Activated CD4-positive, alpha-beta T cell treated with anti-CD3 and anti-CD28 coated beads for 4 hours (primary cell): ENCODE data around the gene HM13.
A peak's percentile ranks its signal among the peaks of the same experiment; 100 is the strongest.
"Not testable (repeated sequence)": the region's sequence is repeated elsewhere in the genome, so short reads cannot be mapped to it uniquely, and the experiment has no call there.

Source experiments
- DNase-seq, 2 donors: peaks; one replicate each; pipeline ENCODE4 v3.0.0-alpha.2; 2020

HM13 gene, protein sequence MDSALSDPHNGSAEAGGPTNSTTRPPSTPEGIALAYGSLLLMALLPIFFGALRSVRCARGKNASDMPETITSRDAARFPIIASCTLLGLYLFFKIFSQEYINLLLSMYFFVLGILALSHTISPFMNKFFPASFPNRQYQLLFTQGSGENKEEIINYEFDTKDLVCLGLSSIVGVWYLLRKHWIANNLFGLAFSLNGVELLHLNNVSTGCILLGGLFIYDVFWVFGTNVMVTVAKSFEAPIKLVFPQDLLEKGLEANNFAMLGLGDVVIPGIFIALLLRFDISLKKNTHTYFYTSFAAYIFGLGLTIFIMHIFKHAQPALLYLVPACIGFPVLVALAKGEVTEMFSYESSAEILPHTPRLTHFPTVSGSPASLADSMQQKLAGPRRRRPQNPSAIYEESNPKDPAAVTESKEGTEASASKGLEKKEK

GRCh38 chr20:31514154-31515071 is at the start of gene HM13:
TSS of gene HM13 (plus strand) at chr20:31514442. CDS start at chr20:31514552, 110 bp downstream.
- DNase-seq, result peak; percentile 87

- not testable (repeated sequence) for DNase-seq
Observed at GRCh38 chr20:31470946-31471345, 43.3 kb upstream of the HM13 start.

DNA sequence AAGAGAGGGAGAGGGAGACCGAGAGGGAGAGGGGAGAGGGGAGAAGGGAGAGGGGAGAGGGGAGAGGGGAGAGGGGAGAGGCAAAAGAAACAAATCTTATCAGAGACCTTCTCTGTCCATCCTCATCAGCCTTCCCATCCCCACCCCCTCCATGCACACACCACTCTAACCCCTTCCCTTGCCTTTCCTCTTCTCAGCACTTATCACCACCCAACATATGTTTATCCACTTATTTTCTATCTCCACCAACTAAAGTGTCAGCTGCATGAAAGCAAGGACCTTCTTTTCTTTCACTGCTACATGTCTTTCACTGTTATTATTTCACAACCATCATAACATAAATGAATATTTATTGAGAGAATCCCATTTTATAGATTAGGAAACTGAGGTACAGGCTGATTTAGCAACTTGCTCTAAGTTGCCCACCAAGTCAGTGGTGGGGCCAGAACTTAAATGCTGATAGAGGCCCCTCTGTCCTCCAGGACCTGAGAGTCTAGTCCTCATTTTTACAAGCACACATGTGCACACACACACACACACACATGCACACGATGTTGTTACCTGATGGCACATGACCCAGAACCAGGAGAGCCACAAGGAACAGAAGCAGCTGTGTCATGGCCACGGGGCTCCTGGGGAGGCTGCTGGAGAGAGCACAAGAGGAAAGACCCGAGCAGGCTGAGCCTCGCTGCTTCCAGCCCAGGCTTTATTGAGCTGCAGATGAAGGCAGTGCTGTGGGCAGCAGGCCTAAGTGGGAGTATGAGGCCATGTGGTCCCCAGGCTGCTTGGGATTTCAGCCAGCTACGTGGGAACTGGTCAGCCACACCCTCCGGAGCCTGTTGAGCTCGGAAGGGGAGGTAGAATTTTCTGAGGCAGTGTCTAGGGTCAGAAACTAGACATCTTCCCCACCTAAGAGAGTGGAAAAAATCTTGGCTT is 41.6 kb upstream of the HM13 start:
- DNase-seq, result no peak

- DNase-seq, result no peak
Observed at GRCh38 chr20:31473331-31474096, 40.7 kb upstream of the HM13 start.

- DNase-seq, result no peak
Observed at GRCh38 chr20:31474097-31474436, 40.2 kb upstream of the HM13 start.

GRCh38 chr20:31474758-31475427 is 39.3 kb upstream of the HM13 start, which contains the start of the genes DEFB124 and REM1:
TSS of gene DEFB124 (minus strand) at chr20:31475127. CDS start at chr20:31473013, 2,114 bp downstream.
TSS of gene REM1 (plus strand) at chr20:31475288. CDS start at chr20:31476446, 1,158 bp downstream.
- no peak for DNase-seq

DNA sequence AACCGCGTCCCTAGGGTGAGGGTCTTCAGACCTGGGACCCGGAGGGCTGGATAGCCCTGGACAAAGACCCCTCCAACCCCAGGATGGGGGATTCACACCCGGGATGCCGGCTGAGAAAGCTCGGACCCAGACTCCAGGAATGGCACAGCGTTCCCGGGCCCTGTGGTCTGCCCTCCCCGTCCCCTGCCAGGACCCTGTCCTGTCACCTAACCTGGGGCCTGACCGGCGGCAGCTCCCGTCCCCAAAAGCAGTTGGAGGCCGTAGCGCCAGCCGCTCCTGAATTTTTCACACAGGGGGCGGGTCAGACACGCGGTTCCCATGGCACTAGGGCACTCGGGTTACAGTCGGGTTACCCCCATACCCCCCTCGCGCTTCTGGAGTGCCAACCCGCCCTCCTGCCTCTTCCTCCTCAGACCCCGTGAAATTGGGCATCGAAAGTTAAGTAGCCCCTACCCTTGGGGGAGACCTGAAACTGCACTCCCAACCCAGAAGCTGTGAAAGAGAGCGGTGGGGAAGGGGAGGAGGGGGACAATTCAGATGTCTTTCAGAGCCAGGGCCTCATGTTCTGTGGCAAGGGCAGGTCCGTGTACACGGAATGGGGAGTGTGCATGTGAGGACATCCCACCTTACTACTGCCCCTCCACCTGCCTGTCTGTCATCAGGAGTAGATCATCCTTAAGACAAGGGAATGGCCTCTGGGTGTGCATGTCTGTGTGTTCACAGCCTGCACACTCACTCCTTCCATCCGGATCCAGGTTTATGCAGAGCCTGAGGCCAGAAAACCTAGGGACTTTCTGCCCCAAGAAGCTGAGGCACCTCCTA is 38.6 kb upstream of the HM13 start:
- DNase-seq, result no peak

DNA sequence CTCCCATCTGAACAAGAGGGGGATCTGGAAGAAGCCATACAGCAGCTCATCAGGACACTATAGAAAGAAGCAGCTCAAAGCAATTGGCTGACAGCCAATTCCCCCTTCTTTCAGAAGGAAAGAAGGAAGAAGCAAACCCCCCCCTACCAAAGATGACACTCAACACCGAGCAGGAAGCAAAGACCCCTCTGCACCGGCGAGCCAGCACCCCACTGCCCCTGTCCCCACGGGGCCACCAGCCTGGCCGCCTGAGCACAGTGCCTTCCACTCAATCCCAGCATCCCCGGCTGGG is 38.0 kb upstream of the HM13 start:
- DNase-seq, result no peak

GRCh38 chr20:31476643-31477215 is 37.5 kb upstream of the HM13 start:
- no peak for DNase-seq

DNA sequence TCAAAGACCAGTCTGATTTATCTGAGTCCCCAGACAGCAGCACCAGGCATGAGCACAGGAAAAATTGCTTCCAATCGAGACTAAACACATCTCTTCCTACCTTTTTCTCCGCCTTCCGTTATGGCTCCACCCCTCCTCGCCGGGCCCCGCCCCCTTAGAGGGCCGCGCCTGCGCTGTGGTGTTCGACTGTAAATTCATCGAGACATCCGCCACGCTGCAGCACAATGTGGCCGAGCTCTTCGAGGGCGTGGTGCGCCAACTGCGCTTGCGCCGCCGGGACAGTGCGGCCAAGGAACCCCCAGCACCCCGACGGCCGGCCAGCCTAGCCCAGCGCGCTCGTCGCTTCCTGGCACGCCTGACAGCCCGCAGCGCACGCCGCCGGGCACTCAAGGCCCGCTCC is 30.2 kb upstream of the HM13 start:
- DNase-seq, result no peak

GRCh38 chr20:31485450-31486339 is 28.5 kb upstream of the HM13 start:
- DNase-seq, result no peak

DNA sequence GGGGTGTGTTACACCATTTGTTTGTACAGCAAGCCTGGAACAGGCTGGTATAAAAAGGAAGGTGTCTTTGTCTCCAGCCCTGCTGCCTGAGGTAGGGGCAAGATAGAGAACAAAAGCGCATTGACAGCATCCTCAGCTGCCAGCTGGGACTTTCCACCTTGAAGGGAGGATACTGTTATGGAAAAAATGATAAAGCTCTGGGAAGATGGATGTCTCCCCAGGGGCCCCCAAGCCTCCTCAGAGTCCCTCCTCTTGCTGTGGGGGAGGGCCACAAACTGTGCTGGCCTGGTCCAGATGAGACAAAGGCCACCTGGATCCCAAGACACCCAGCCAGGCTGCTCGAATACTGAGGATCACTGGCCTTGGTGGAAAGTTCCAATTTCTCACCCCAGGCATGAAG is 26.1 kb upstream of the HM13 start:
- no peak for DNase-seq

DNA sequence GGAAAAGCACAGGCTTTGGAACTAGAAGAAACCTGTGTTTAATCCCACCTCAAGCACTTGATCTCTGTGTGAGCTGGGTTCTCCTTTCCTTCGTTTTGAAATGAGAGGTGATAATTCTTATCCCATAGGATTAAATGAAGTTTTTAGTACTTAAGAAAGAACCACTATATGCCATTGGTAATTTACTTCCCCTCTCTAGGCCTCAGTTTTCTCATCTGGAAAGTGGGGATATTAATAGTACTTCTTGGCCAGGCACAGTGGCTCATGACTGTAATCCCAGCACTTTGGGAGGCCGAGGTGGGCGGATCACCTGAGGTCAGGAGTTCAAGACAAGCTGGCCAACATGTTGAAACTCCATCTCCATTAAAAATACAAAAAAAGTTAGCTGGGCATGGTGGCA is 25.1 kb upstream of the HM13 start:
- no peak for DNase-seq

- DNase-seq, result no peak
Observed at GRCh38 chr20:31490752-31491151, 23.5 kb upstream of the HM13 start.

DNA sequence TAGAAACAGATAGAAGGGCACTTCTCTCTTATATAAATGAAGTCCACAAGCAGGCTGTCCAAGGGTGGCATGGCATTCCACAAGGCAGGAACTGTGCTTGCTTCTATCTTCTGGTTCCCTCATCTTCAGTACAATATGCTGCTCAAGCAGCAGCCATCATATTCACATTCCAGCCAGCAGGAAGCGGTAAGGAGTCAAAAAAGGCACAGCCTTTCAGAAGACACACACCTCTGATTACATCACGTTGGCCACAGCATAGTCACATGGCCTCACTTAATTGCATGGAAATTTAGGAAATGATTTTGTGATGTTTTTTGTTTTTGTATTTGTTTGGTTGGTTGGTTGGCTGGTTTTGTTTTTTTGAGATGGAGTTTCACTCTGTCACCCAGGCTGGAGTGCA is 20.1 kb upstream of the HM13 start:
- DNase-seq, result no peak

GRCh38 chr20:31496761-31497295 is 17.4 kb upstream of the HM13 start:
- no peak for DNase-seq

GRCh38 chr20:31497838-31498540 is 16.3 kb upstream of the HM13 start:
- no peak for DNase-seq

GRCh38 chr20:31500527-31500926 is 13.7 kb upstream of the HM13 start:
- DNase-seq, result no peak
